Omental fat pad (tissue), 4 donors: Measurements from ENCODE around the gene SRP9. TPM values are rescaled to one million over a fixed set of nuclear protein-coding genes. Genes with fewer than 3 reads are reported as not detected.
"Not testable (repeated sequence)": the region's sequence is repeated elsewhere in the genome, so short reads cannot be mapped to it uniquely, and the experiment has no call there.

ENCODE experiments used
- ATAC-seq: fragments of 150-250 bp; one replicate; pipeline ENCODE4 v1.9.1; 2016; ENCODE audit warnings: mild to moderate bottlenecking, moderate library complexity; ENCODE audit not compliant: low FRiP score
- DNase-seq: peaks from one replicate; pipeline ENCODE4 v3.0.0-alpha.2; 2019; ENCODE audit warnings: low spot score
- CTCF ChIP-seq, 3 donors: fragments of 450-650 bp; IDR thresholded peaks; one replicate each; pipeline ENCODE4 v1.5.1; 2016 to 2017; ENCODE audit warnings: antibody characterized with exemption in 3 of 3, mild to moderate bottlenecking in 3 of 3, moderate library complexity in 2 of 3
- total RNA-seq, 4 donors: library from RNA; depleted of rRNA; stranded (reverse); fragments of >200 nt; gene quantifications; one replicate each; pipeline ENCODE4 v1.1.0, GENCODE V29; 2016

SRP9 gene
- total RNA-seq, 4 donors from 2014 or later, result 111 to 172 (median 141) TPM

- ATAC-seq (no peak), DNase-seq (no peak)
- TF ChIP-seq CTCF (IDR thresholded peaks at IDR 0.05), result no peak
Observed at GRCh38 chr1:225755671-225756319, 21.8 kb upstream of the SRP9 start.

- ATAC-seq (no peak), DNase-seq (no peak)
- TF ChIP-seq CTCF (IDR thresholded peaks at IDR 0.05), result no peak
Observed at GRCh38 chr1:225757927-225758656, 19.5 kb upstream of the SRP9 start.

GRCh38 chr1:225759972-225760371 lies 17.7 kb upstream of the SRP9 start:
- not testable (repeated sequence) for ATAC-seq, DNase-seq

DNA sequence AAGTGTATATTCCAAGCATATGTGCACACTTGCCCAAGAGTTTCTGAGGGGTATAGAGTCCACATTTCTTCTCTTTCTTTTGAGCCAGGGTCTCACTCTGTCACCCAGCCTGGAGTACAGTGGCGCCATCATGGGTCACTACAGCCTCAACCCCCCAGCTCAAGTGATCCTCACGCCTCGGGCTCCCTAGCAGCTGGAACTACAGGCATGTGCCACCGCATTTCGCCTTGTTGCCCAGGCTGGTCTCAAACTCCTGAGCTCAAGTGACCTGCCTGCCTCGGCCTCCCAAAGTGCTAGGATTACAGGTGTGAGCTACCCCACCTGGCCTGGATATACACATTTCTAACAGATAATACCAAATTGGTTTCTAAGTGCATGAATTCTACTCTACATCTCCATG lies 17.1 kb upstream of the SRP9 start:
- DNase-seq (no peak), ATAC-seq (no peak)
- no peak for TF ChIP-seq CTCF (IDR thresholded peaks at IDR 0.05)

GRCh38 chr1:225761395-225761794 lies 16.2 kb upstream of the SRP9 start:
- not testable (repeated sequence) for DNase-seq, ATAC-seq

DNA sequence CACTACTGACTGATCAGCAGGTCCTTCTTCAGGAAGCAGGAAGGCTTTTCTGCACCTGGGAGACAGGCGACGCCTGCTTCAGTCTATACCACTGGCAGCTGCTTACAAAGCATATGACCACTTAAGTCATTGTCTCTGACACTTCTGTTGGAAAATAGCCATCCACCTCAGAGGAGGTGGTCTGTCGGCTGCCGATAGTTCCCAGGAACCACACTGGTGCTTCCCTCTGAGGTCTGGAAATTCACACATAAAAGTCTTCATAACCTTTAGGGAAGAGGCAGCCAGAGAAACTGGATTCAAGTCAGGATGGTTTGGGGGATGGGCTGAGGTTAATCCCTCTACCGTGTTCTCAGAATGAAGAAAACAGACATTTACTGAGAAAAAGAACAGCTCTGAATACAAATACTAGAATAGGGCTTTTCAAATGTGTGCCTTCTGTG lies 15.6 kb upstream of the SRP9 start:
- DNase-seq (no peak), ATAC-seq (no peak)
- TF ChIP-seq CTCF (IDR thresholded peaks at IDR 0.05), result no peak

DNA sequence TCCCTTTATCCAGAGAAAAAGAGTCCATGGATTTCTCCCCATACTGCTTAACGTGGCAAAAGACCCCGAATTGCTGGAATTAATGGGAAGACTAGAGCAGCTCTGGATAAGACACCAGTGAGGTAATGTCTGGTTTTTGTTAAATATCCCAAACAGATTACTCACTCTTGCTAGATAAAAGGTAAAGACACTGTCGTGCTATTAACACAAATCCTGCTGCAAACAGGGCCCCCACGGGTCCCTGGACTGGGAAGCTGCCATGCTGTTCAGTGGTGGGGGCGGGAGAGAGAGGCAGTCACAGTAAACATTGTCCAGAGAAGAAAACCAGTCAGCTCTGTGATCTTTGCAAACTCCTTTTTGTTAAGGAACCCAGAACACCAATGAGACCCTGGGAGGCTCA lies 15.2 kb upstream of the SRP9 start:
- DNase-seq, result no peak

More for the DNA sequence above, 15.2 kb upstream of the SRP9 start:
- no peak for ATAC-seq
- TF ChIP-seq CTCF (IDR thresholded peaks at IDR 0.05), result no peak
